Gastroesophageal sphincter (tissue), 4 donors: ENCODE data around the gene CASKIN1. TPM values are rescaled to one million over a fixed set of nuclear protein-coding genes. Genes with fewer than 3 reads are reported as not detected.

Source experiments
- ATAC-seq: fragments of 150-250 bp; one replicate; pipeline ENCODE4 v1.9.1; 2016; ENCODE audit warnings: mild to moderate bottlenecking, moderate library complexity
- H3K27ac ChIP-seq, 4 donors: fragments of 200-600 bp; sonication (generic) in 3 of 4; 1 replicate in 3 of 4; 2 replicates in 1 of 4; pipeline ENCODE4 v1.5.1; 2016 to 2019
- H3K27me3 ChIP-seq: fragments of 200-600 bp; sonication (generic); one replicate; pipeline ENCODE4 v1.5.1; 2019
- H3K36me3 ChIP-seq, 2 donors: fragments of 200-600 bp; sonication (generic); one replicate each; pipeline ENCODE4 v1.5.1; 2019; ENCODE audit warnings: control low read depth in 1 of 2
- H3K4me1 ChIP-seq, 3 donors: fragments of 200-600 bp; sonication (generic); 1 replicate in 2 of 3; 2 replicates in 1 of 3; pipeline ENCODE4 v1.5.1; 2016 to 2019; ENCODE audit warnings: control low read depth in 2 of 3
- H3K4me3 ChIP-seq, 2 donors: fragments of 200-600 bp; sonication (generic); one replicate each; pipeline ENCODE4 v1.5.1; 2019; ENCODE audit warnings: mild to moderate bottlenecking in 1 of 2, moderate library complexity in 1 of 2
- H3K9me3 ChIP-seq, 3 donors: fragments of 200-600 bp; sonication (generic); one replicate each; pipeline ENCODE4 v1.5.1; 2017 to 2019; ENCODE audit warnings: control low read depth in 2 of 3
- CTCF ChIP-seq, 4 experiments: fragments of 200-600 bp in 2 of 4; fragments of 450-650 bp in 2 of 4; sonication (generic) in 1 of 4; IDR thresholded peaks; one replicate each; pipeline ENCODE4 v1.5.1; 2017 to 2019; ENCODE audit warnings: antibody characterized with exemption in 4 of 4, mild to moderate bottlenecking in 2 of 4, moderate library complexity in 2 of 4
- EP300 ChIP-seq: sonication (generic); formaldehyde crosslinking; IDR thresholded peaks from one replicate; pipeline ENCODE4 v1.6.1; 2017; ENCODE audit warnings: antibody characterized with exemption, mild to moderate bottlenecking
- POLR2A ChIP-seq, 2 donors: fragments of 450-650 bp; IDR thresholded peaks; one replicate each; pipeline ENCODE4 v1.6.1; 2017; ENCODE audit warnings: antibody characterized with exemption in 2 of 2, mild to moderate bottlenecking in 2 of 2, moderate library complexity in 1 of 2
- POLR2AphosphoS5 ChIP-seq: sonication (generic); formaldehyde crosslinking; IDR thresholded peaks from one replicate; pipeline ENCODE4 v1.6.1; 2017; ENCODE audit warnings: antibody characterized with exemption
- WGBS, 2 donors: methylation state at CpG; one replicate each; pipeline ENCODE4 v1.1.5; 2018; ENCODE audit warnings: low coverage in 1 of 2; 5-methylcytosine and 5-hydroxymethylcytosine counted together
- total RNA-seq, 4 donors: library from RNA; depleted of rRNA; stranded (reverse); fragments of >200 nt; gene quantifications; one replicate each; pipeline ENCODE4 v1.1.0, GENCODE V29; 2016

Gene CASKIN1
- total RNA-seq, 4 donors from 2014 or later: 0.27 to 0.35 TPM; not detected in 2

GRCh38 chr16:2154533-2155090 is 41.8 kb downstream of the CASKIN1 start:
- peaks cover 0 to 11% of the 10 kb centered on the region in 2 donors for H3K36me3 ChIP-seq
- peak overlapping the region; percentile 70 to 94 (median 87) for H3K27ac ChIP-seq
- no peak for ATAC-seq
- H3K4me3 ChIP-seq: peak overlapping the region; percentile 77 to 79
- 3 to 5% methylated on average over 14 to 20 of the region's 23 CpGs for WGBS, 2 donors
- no peaks in the 10 kb centered on the region for H3K9me3 ChIP-seq
- H3K27me3 ChIP-seq: no peaks in the 10 kb centered on the region
- TF ChIP-seq POLR2AphosphoS5 (no peak), EP300 (no peak), POLR2A (IDR thresholded peaks at IDR 0.05) (no peak), CTCF (IDR thresholded peaks at IDR 0.05) (no peak)
- H3K4me1 ChIP-seq: peaks cover 3 to 90% (median 72%) of the 10 kb centered on the region in 3 donors

- TF ChIP-seq EP300 (no peak), POLR2AphosphoS5 (no peak), CTCF (IDR thresholded peaks at IDR 0.05) (no peak), POLR2A (IDR thresholded peaks at IDR 0.05) (peak in 1 of 2 donors; percentile 5)
- H3K27me3 ChIP-seq: no peaks in the 10 kb centered on the region
- peak overlapping the region; percentile 20 to 94 (median 83) for H3K27ac ChIP-seq
- H3K4me3 ChIP-seq: peak overlapping the region; percentile 28 to 77
- WGBS, 2 donors: 20% methylated on average over 2 of the region's 25 CpGs; no CpG with 5 or more reads in 1 of the 2 donors
- ATAC-seq: no peak
- peaks cover 5 to 90% (median 69%) of the 10 kb centered on the region in 3 donors for H3K4me1 ChIP-seq
- H3K9me3 ChIP-seq: no peaks in the 10 kb centered on the region
- H3K36me3 ChIP-seq: peaks cover 0 to 11% of the 10 kb centered on the region in 2 donors
Observed at GRCh38 chr16:2152695-2153506, 43.5 kb downstream of the CASKIN1 start.

- Histone ChIP-seq H3K4me1 (peaks cover 5 to 81% (median 57%) of the 10 kb centered on the region in 3 donors), H3K9me3 (no peaks in the 10 kb centered on the region), H3K4me3 (no peak overlapping the region), H3K27me3 (no peaks in the 10 kb centered on the region), H3K36me3 (peaks cover 0 to 11% of the 10 kb centered on the region in 2 donors), H3K27ac (peak overlapping the region in 3 of 4 donors; percentile 16 to 94 (median 31))
- no peak for ATAC-seq
- 71 to 89% methylated on average over 2 to 4 of the region's 13 CpGs for WGBS, 2 donors
- TF ChIP-seq POLR2AphosphoS5 (no peak), EP300 (no peak), POLR2A (IDR thresholded peaks at IDR 0.05) (no peak), CTCF (IDR thresholded peaks at IDR 0.05) (no peak)
Observed at GRCh38 chr16:2151188-2152091, 45.0 kb downstream of the CASKIN1 start.

- no peak for TF ChIP-seq CTCF (IDR thresholded peaks at IDR 0.05)
- Histone ChIP-seq H3K27me3 (no peaks in the 10 kb centered on the region), H3K36me3 (peaks cover 0 to 11% of the 10 kb centered on the region in 2 donors), H3K4me3 (no peak overlapping the region), H3K27ac (peak overlapping the region in 2 of 4 donors; percentile 31 to 94), H3K9me3 (no peaks in the 10 kb centered on the region), H3K4me1 (peaks cover 5 to 77% (median 55%) of the 10 kb centered on the region in 3 donors)
- ATAC-seq: no peak
- 45% methylated on average over 4 of the region's 18 CpGs; no CpG with 5 or more reads in 1 of the 2 donors for WGBS, 2 donors
Observed at GRCh38 chr16:2150418-2151187, 45.8 kb downstream of the CASKIN1 start.
